Measurements from ENCODE around the gene SEMA5A.
"Not testable (repeated sequence)": the region's sequence is repeated elsewhere in the genome, so short reads cannot be mapped to it uniquely, and the experiment has no call there.

The SEMA5A gene

DNA sequence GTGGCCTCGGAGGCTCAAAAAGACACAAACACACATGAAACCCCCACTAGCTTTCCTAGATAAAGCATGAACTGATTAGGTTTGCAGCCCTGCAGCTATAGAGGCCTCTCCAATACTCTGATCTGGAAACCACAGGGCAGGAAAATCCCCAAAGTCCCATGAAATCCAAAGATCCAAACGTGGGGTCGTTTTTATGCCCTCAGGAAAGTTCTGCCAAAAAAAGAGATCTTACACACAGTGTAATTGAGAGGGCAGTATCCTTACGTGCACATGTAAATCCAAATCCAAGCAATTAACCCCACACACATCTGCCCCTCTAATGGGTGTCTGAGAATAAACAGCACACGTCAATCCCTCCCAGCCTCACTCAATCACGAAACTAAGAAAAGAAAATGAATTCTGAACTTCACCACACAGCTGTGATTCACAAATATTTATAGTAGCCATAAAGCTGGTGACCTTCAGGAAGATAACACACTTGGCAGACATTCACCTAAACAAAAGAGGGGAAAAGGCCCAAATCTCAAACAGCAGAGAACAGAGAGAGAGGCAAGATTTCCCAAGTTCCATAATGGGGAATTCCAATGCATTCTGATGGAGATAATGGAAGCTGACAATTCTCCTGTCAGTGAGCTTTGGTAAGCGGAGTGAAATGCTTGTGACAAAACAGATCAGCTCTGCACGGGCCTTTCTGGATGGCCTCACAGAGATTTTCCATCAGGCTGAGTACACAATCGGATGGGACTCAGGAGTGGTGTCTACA, 114.2 kb downstream of the SEMA5A start:
- no peak for DNase-seq

DNA sequence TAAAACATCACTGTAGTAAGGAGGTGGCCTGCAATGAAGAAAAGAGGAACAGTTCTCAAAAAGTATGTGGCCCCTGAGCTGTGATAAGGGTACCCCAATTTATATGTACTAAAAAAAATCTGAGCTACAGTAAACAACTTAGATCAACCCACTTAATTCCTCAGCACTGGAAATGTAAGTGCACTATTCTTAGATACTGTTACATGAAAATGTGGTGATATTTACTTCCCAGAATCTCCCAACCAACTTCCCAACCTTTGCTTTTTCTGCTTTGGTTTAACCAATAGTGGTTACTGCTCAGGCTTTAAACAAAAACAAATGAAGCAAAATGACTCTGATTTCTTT, 114.8 kb downstream of the SEMA5A start:
- DNase-seq = no peak

DNA sequence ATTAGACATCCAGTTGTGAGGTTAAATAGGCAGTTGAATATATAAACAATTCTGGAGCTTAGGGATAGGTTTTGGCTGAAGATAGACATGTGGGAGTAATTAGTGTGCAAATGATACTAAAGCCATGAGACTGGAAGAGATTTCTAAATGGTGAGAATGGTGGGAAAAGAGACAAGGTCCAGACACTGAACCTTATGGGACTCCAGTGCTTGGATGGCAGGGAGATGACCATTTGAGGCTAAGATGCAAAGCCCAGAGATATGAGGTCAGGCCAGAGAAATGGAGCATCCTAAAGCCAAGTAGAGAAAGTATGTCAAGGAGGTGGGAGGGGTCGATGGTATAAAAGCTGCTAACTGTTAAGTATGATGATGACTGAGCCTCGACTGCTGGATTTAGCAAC, 115.6 kb downstream of the SEMA5A start:
- no peak for DNase-seq

DNA sequence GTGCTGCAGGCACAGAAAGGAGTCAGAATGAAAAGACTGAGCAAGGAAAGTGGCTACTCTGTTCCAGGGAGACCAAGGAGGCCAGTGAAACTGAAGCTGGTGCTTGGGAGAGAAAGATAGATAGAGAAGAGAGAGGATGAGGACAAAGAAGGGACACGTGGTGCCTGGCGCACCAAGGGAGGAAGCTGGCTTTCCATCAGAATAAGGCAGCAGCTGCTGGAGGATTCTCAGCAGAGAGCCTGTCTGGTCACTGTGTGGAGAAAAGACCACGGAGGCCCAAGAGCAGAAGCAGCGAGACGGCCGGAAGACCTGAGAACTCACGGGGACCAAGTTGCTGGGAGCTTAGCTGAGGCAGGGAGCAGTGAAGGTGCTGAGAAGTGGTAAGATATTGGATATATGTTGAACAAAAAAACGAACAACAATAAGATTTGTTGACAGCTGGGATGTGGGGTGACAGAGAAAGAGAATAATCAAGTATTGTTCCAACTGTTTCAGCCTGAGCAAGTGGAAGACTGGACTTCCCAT, 116.1 kb downstream of the SEMA5A start:
- no peak for DNase-seq

DNA sequence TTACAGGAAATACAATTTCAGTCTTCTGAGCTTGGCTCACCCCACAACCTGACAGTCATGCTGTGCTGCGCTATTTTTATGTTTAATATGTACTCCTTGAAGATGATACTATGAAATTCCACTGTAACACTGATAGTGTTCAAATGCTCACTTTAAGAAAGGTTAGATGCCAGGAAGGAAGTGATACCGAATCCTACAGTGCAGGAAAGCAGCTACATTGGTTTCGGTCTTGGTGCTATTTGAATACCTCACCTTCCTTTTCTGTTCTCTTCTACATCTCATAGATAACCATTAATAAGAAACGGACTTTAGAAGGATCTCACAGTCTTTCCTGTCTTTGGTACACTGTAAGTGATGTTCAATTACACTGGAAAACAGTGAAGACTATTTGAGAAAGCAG, 117.6 kb downstream of the SEMA5A start:
- DNase-seq = no peak

DNA sequence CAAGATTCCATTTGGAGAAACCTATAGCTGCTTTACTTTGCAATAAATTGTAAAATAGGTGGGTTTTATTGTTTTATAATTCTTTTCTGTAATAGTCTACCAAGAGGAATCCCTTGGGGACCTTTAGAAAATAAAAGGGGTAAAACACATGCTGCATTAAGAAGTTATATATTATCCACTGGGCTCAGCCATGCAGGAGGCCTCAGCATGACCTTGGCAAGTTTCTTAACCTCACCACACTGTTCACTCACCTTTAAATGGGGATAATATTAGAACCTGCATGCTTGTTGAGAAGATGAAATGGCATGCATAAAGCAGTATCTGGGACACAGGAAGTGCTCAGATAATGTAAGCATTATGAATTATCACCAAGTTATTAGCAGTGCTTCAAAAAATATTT, 120.2 kb downstream of the SEMA5A start:
- DNase-seq = no peak

DNA sequence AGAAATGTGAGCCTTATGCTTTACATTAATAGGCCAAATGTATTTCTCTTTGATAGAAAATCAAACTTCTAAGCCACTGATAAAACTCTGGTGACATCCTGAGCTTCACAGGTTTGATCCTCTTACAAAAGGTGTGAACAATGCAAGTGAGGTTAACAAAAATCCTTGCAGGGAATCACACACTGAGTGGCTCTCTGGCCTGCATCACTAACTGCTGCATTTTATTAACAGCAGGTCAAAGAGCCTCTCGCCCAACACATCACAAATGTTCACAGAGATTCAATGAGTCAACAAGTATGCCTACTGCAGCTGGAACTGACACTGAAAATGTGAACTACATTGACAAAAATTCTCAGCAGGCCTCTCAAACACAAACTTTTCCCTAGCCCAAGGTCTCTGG, 122.3 kb downstream of the SEMA5A start:
- no peak for DNase-seq

DNA sequence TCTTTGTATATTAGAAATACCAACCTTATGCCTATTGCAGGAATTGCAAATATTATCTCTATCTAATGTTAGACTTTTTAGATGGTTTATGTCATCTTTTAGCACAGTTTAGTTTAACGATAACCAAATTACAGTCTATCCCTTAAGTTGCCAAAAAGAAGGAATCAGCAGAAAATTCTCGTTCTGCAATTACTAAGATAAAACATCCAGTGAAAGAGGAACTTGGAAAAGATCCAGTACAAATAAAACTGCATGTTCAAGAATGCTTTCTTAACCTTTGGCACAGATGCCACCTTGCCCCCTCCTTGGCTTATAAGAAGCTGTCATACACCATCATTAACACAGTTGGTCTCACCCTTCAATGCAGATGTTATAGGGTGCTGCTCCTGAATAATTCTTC, 124.0 kb downstream of the SEMA5A start:
- no peak for DNase-seq

DNA sequence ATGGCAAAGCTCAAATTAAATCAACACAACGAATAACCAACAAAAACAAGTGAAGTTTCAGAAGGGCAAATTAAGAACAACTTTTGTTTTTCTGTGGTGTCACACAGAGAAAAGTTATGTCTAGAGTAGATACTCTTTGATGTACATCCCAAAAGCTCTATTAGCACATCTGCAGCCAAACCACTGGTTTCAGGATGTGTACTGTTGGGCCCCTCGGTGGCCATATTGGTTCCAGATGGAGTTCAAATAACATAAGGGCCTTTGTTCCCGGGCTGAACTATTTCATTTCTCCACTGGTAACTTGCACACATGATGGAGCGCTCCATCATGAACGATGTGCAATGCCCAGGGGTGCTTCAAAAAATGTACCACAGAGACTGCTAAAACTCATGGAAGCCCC, 126.1 kb downstream of the SEMA5A start:
- DNase-seq = no peak

DNA sequence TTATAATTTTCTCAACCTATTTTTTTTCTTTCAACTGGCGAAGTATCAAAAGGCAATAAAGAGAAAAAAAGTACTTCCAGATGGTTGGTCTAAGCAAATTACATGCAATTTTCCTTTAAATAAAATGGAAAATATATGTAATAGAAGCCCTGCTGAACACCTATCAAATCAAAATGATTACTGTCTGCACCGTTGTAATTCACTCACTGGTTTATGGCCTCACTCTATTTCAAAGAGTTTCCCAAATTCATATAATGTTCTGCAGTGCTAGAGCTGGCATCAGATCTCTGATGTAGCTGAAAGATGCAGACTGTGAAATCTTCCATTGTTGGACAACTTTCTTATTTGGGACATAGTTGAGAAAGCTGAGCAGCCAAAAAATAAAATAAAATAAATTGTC, 130.3 kb downstream of the SEMA5A start:
- DNase-seq = no peak

DNA sequence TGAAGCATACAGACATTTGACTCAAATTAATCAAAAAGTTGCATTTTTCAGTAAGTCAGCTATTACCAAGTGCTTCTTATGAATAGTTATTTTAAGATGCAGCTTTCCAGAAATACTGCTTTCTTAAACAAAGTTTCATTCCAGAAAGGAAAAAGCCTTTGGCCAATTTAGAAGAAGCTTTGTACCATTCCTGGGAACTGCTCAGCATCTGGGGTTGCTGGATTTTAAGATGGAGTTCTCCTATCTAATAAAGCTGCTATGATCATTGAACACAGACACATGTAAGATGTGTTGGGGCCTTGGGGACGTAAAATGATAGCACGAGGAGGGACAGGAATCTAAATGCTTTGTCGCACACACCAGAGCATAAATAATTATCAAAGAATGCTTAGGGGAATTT, 130.8 kb downstream of the SEMA5A start:
- no peak for DNase-seq

DNA sequence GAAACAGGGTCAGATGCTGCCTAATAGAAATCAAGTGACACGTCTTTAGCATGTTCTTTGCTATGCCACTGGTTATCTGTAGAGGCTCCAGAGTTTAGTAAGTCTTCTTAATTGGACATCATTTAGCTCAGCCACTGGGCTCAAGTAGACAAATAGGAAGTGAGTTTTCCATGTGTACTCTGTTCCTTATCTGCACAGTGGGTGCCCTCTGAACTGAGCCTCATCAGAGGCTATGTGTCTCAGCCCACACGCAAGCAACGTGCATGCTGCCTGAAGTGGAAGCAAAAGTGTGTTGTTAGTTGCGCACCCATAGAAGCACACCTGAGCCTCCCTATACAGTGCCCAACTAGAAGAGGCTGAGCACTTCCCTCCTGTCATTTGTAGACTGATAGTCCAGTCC, 134.7 kb downstream of the SEMA5A start:
- DNase-seq = no peak

DNA sequence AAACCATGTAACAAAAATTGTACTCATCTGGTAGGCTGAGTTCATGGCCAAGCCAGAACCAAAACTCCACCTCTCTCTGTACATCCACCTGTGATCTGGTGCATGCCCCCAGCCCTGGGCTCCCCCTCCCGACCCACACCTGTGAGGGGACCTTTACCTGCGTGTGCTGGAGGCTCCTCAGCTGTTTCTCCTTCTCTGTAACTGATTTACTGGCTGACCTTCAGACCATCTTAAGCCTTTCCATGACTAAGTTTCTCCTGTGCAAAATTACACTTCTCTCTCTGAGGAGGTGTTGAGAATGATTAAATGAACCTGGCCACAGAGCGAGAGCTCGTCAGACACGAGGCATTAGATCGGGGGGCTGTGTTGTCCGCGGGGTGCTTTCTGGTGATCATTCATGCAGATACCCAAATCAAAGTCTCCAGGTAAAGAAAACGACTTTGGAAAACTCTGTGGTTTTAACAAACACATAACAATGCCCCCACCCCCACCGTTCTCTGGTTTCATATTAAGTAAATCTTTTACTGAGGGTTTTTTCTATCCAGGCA, 136.4 kb downstream of the SEMA5A start:
- no peak for DNase-seq

DNA sequence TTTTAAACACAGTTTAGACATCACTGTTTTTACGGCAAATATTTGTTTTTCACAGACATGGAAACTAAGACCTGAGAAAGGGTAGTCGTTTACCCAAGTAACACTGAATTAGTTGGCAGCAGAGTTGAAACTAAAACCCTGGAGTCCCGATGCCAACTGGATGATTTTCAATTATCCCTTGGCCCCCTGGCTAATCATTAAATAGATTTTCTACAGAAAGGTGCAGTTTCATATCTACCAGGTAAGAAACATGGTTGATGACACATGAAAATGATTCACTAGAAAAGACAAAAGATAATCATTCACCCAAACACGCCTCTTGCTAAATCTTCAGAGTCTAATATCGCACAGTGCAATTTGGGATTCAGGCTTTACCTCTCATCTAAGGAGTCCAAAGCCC, 136.9 kb downstream of the SEMA5A start:
- no peak for DNase-seq

DNA sequence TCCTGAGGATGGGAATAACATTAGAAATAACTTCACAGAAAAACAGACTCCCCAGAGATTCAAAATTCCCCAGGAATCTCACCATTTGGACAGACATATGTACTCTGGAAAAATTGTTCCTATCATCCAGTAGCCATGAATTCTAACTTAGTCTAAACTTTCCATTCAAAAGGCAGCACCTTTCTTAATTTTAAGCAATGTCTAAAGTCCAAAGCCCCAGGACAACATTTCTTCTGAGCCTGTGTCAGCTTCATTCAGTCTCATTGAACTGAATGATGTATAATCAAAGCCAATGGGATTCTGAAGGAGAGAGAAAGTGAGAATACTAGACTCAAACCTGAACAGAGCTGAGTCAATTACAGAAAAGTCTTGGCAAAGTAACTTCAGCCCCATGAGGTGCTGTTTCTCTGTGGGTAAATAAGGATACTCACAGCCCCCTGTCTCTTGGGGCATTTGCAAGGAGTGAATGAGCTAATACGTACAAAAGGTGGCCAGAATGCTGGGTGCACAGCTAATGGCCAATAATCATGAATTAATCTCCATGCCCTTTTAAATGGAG, 140.6 kb downstream of the SEMA5A start:
- peak; percentile 11 for DNase-seq

DNA sequence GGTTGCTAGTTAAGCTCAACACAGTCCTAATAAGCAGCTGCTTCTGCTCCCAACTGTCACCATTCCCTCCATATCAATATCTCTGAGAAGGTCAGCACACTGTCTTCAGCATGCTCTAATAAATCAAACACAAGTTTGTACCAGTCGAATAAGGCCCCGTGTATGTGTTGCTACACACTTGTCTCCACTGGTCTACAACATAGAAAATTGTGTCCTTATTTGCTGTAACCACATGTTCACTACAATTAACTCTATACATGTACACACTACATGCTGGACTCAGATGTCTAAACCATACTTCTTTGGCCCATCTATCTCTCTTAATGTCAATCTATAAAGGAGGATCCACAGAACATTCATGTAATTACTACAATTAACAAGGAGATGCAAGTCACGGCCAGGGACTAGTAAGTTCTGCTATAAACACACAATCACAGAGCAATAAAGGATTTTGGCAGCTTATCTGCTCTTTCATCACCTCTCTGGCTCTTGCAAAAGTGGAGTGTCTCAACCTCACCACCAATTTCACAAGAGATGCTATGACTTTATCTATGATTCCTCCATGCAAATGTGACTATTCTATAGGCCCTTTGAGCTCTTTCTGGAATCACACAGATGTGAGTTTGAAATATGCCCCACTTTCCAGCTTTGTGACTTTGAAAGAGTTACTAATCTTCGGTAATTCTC, 143.9 kb downstream of the SEMA5A start:
- no peak for DNase-seq

DNA sequence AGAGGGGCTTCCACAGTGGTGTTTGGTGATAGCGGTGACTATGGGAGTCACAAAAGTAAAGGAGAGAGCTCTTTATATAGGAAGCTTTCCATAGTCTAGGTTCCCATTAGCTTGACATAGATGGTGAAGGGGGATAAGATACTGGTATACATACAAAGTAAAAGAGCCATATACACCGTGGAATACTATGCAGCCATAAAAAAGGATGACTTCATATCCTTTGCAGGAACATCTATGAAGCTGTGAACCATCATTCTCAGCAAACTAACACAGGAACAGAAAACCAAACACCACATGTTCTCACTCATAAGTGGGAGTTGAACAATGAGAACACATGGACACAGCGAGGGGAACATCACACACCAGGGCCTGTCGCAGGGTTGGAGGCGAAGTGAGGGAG, 146.1 kb downstream of the SEMA5A start:
- not testable (repeated sequence) for DNase-seq

DNA sequence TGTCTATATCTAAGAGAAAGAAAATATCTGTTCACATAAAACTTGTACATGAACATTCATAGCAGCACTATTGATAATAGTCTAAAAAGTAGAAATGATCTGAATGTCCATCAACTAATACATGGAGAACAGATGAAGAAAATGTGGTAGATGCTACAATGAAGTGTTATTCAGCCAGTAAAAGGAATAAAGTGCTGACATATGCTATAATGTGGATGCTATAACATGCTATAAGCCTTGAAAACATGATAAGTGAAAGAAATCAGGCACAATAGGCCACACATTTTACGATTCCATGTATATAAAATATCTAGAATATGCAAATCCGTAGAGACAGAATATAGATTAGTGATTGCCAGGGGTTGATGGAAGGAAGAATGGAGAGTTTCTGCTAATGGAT, 146.8 kb downstream of the SEMA5A start:
- DNase-seq = no peak

DNA sequence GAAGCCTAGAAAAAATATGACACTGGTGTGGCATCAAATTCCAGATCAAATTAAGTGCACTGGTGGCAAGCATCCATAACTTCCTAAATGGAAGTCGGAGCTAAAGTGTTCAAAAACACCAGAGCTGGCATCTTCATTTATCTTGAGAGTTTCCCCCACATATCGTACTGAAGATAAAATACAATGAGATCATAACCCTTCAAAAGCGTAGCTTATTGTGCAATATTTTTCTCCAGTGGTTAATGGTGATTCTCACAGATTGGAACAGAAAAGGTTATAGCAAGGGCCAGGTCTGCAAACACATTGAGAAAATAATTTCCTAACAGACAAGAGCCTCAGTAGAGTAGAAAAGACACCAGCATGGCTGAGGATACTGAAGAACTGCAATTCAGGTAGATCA, 147.6 kb downstream of the SEMA5A start:
- no peak for DNase-seq

DNA sequence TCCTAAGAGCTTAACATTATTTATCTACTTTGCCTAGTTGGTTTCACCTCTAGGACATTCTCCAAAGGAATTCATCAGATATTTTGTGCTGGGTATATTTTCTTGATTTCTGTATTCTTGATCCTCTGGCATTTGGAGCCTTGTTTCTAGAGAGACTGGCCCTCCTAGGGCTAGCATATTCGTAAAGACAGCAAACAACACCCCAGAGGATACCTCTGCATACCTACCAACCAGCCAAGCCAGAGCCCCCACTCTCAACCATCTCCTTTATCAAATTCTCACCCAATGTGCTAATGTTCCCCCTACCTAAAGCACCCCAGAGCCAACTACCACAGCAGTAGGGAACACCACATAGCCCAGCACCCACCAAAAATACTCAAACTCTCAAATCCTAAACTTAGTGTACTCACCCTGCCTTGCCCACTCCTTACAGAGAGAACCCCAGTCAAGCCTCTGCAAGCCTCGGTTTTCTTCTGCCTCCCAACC, 149.5 kb downstream of the SEMA5A start:
- DNase-seq = no peak

DNA sequence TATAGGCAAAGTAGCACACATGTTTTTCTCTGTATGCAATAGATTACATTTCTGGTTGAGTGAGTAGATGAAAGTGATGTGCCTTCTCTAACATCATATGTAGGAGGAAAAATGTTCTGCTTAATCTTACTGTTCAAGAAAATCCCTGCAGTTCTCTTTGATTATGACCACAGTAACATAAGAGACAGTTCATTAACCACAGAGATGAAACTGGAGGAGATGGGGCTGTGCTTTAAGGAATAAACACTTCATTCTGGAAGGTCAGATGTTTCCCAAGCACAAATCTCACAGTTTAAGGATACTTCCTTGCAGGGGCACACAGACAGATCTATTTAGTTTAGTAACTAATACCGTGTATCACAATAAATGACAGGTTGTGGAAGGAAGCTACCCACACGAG, 150.2 kb downstream of the SEMA5A start:
- DNase-seq = no peak

DNA sequence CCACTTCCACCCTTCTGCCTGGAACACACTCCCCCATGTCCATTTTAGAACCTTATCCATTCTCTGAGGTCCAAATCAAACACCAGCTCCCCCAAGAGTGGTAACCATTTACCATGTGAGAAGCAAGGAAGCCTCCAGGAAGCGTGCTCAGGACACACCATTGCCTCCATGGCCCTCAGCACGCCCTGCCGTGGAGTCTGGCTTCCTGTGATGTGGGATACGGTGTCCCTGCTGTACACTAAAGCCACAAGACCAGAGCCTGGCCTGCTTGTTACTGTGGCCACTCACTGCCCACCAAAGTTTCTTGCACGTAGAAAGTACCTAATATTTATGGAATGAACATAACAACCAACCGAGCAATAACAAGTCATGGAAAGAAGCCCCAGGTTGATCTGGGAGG, 151.7 kb downstream of the SEMA5A start:
- no peak for DNase-seq

DNA sequence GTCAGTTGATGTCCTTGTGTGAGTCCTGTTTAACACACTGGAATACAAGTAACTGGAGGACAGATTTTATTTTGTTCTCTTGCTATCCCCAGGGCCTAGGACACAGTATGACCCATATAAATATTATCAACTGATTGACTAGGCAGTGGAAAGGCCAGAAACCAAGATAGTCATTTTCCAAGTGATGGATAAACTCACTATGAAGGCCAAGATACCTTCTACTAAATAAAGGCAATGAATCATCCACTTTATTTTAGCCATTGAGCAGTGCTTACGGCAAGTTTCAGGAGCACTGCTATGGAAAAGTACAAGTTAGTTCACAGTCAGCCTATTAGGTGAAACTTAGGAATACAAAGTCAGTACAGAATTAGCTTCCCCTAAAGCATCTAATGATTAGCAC, 153.2 kb downstream of the SEMA5A start:
- no peak for DNase-seq

DNA sequence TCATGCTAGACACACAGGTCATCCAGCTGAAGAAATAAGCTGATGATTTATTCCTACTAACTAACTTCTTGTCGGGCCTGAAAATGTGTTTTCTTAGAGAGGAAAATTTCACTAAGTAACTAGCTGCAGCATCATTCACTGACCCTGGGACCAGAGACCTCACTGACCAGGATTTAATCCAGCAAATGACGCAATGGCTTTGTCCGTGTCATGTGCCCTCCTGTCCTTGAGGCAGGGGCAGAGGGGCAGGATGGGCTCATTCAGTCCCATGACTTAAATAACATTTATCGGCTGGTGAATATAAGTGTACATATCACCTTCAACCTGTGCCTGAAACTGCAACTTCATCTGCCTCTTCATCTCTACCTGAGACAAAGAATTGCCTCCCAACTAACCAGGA, 154.8 kb downstream of the SEMA5A start:
- no peak for DNase-seq
